ENCODE data around the gene VDAC1. TPM values are rescaled to one million over a fixed set of nuclear protein-coding genes. Genes with fewer than 3 reads are reported as not detected.
A peak's percentile ranks its signal among the peaks of the same experiment; 100 is the strongest.

Gene VDAC1
- total RNA-seq, 2 experiments from 2014 or later: 46.8 to 50.9 TPM

DNA sequence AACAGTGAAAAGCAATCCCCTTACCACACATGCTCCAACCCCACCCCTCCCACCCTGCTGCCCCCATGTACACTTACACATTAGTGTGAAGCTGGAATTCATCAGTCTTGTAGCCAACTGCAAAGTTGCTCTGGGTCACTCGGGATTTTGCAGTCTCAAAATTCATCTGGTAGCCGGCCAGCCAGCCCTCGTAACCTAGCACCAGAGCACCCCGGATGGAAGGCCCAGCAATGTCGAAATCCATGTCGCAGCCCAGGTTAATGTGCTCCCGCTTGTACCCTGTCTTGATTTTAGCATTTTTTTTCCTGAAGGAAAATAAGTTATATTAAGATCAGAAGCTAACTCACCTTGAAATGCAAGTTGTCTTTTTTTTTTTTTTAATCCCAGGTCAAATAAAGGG lies 24.1 kb downstream of the VDAC1 start:
- Histone ChIP-seq H3K4me3 (ENCODE audit: low read length) (no peak overlapping the region), H3K9me3 (ENCODE audit: control insufficient read depth in 1 of 2, insufficient read depth in 1 of 2, low read length in 2 of 2) (no peaks in the 10 kb centered on the region), H3K36me3 (ENCODE audit: insufficient read depth, low read length) (peaks cover 57% of the 10 kb centered on the region), H3K27ac (ENCODE audit: low read depth in 1 of 2, low read length in 2 of 2) (no peak overlapping the region), H3K27me3 (ENCODE audit: control insufficient read depth in 1 of 2, insufficient read depth in 2 of 2, low read length in 2 of 2) (no peaks in the 10 kb centered on the region), H3K4me1 (ENCODE audit: insufficient read depth, low read length) (no peaks in the 10 kb centered on the region)
- Mint-ChIP-seq H3K36me3 (ENCODE audit: low read depth) (peaks cover 66% of the 10 kb centered on the region), H3K4me3 (no peak overlapping the region), H3K27me3 (no peaks in the 10 kb centered on the region), H3K4me1 (ENCODE audit: low read depth) (peaks cover 6% of the 10 kb centered on the region), H3K9me3 (no peaks in the 10 kb centered on the region), H3K27ac (no peak overlapping the region)
- DNase-seq: no peak
- ChIA-PET POLR2A (no interaction called here), CTCF (interaction anchor here (0.9 to 1.2 kb wide), 3 partner anchors 11 to 557 kb away, joined by 3 to 5 read pairs (median 4); no protein-coding TSS in a partner anchor)
- intact Hi-C loops (cut with DNase I, micrococcal nuclease): no loop called here
- no peak for TF ChIP-seq CTCF (IDR thresholded peaks at IDR 0.05)
- ATAC-seq (ENCODE audit: poor library complexity): no peak

DNA sequence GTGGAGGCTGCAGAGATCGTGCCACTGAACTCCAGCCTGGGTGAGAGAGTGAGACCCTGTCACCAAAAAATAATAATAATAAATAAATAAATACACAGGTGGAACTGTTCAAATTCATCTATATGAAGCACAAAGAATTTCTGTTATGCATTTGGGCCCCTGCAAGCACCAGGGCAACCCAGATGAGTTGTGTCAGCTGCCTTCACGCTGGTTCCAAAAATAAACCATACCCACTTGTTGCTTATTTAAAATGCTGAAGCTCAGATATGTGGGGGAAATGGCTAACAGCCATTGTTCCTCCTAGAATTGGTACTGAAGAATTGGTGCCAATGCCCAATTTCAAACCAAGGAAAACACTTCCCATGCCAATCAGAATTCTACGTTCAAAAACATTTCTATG lies 25.8 kb downstream of the VDAC1 start:
- POLR2A ChIA-PET: interaction anchor here (0.7 to 1.8 kb wide), 3 partner anchors 9 to 639 kb away, joined by 3 to 4 read pairs (median 3); no protein-coding TSS in a partner anchor

GRCh38 chr5:133977858-133978257 lies 26.9 kb downstream of the VDAC1 start:
- POLR2A ChIA-PET: no interaction called here
- H3K27me3 ChIP-seq (ENCODE audit: control insufficient read depth in 1 of 2, insufficient read depth in 2 of 2, low read length in 2 of 2): no peaks in the 10 kb centered on the region
- H3K4me3 ChIP-seq (ENCODE audit: low read length): no peak overlapping the region
- no peaks in the 10 kb centered on the region for H3K9me3 Mint-ChIP-seq
- CTCF ChIA-PET: interaction anchor here (0.6 kb wide), 1 partner anchor 1419 kb away, joined by 4 read pairs; no protein-coding TSS in a partner anchor
- peaks cover 6% of the 10 kb centered on the region for H3K4me1 Mint-ChIP-seq (ENCODE audit: low read depth)
- no peak for TF ChIP-seq CTCF (IDR thresholded peaks at IDR 0.05)
- no peaks in the 10 kb centered on the region for H3K27me3 Mint-ChIP-seq
- no peak overlapping the region for H3K27ac Mint-ChIP-seq
- H3K9me3 ChIP-seq (ENCODE audit: control insufficient read depth in 1 of 2, insufficient read depth in 1 of 2, low read length in 2 of 2): no peaks in the 10 kb centered on the region
- peak in 1 of 14 experiments; percentile 21 for DNase-seq
- H3K36me3 ChIP-seq (ENCODE audit: insufficient read depth, low read length): peaks cover 69% of the 10 kb centered on the region
- intact Hi-C loops (cut with DNase I, micrococcal nuclease): no loop called here
- H3K4me1 ChIP-seq (ENCODE audit: insufficient read depth, low read length): no peaks in the 10 kb centered on the region
- H3K36me3 Mint-ChIP-seq (ENCODE audit: low read depth): peaks cover 74% of the 10 kb centered on the region
- H3K27ac ChIP-seq (ENCODE audit: low read depth in 1 of 2, low read length in 2 of 2): no peak overlapping the region
- ATAC-seq (ENCODE audit: poor library complexity): no peak
- H3K4me3 Mint-ChIP-seq: no peak overlapping the region

More for the DNA sequence above, 25.8 kb downstream of the VDAC1 start:
- no peaks in the 10 kb centered on the region for H3K9me3 ChIP-seq (ENCODE audit: control insufficient read depth in 1 of 2, insufficient read depth in 1 of 2, low read length in 2 of 2)
- CTCF ChIA-PET: interaction anchor here (1.2 to 1.4 kb wide), 2 partner anchors 9 to 61 kb away, joined by 3 read pairs; no protein-coding TSS in a partner anchor
- DNase-seq (no peak), ATAC-seq (ENCODE audit: poor library complexity) (no peak)
- H3K4me1 Mint-ChIP-seq (ENCODE audit: low read depth): peaks cover 6% of the 10 kb centered on the region
- peaks cover 66% of the 10 kb centered on the region for H3K36me3 ChIP-seq (ENCODE audit: insufficient read depth, low read length)
- H3K4me3 Mint-ChIP-seq: no peak overlapping the region
- TF ChIP-seq CTCF (IDR thresholded peaks at IDR 0.05): no peak
- H3K4me1 ChIP-seq (ENCODE audit: insufficient read depth, low read length): no peaks in the 10 kb centered on the region
- no peak overlapping the region for H3K27ac ChIP-seq (ENCODE audit: low read depth in 1 of 2, low read length in 2 of 2)
- peaks cover 70% of the 10 kb centered on the region for H3K36me3 Mint-ChIP-seq (ENCODE audit: low read depth)
- no peaks in the 10 kb centered on the region for H3K27me3 Mint-ChIP-seq
- no peaks in the 10 kb centered on the region for H3K9me3 Mint-ChIP-seq
- no peaks in the 10 kb centered on the region for H3K27me3 ChIP-seq (ENCODE audit: control insufficient read depth in 1 of 2, insufficient read depth in 2 of 2, low read length in 2 of 2)
- no peak overlapping the region for H3K4me3 ChIP-seq (ENCODE audit: low read length)
- H3K27ac Mint-ChIP-seq: no peak overlapping the region
- intact Hi-C loops (cut with DNase I, micrococcal nuclease): no loop called here
